ENCODE results near the gene HEATR5A.

HEATR5A gene

DNA sequence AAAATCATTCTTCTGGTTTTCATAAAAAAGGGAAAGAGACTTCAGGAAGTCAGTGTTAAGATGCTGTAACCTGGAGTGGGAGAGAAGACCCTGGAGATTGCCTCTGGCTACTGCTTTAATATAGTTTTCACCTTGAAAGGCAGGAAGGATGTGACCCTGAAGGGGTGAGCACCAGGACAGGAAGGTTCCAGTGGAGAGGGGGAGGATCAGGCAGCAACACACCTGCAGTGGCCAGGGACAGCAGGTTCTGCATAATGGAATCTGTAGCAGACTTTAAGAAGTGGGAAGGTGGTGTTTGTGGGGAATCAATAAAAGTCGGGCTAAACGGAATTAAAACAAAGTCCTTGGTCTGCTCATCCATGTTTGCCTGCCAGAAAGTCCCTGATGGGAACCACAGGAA lies 6.3 kb upstream of the HEATR5A start:
- no peak for DNase-seq (ENCODE audit: low spot score)

- no peak for DNase-seq (ENCODE audit: low spot score)
These were observed 5.6 kb upstream of the HEATR5A start for GRCh38 chr14:31425905-31426304.

DNA sequence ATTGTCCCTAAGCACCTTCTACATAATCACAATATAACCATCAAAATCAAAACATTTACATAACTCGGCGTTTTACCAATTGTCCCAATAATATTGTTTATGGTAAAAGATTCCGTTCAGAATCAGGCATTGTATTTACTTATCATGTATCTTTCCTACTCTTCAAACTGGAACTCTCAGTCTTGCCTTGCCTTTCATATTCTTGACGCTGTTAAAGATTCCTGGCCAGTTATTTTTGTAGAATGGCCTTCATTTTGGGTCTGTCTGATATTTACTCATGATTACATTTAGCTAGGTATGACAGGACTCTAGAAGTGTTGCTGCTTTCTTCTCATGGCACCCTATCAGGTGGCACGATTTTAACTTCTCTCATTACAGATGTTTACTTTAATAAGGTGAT lies 850 bp upstream of the HEATR5A start:
- no peak for DNase-seq (ENCODE audit: low spot score)

DNA sequence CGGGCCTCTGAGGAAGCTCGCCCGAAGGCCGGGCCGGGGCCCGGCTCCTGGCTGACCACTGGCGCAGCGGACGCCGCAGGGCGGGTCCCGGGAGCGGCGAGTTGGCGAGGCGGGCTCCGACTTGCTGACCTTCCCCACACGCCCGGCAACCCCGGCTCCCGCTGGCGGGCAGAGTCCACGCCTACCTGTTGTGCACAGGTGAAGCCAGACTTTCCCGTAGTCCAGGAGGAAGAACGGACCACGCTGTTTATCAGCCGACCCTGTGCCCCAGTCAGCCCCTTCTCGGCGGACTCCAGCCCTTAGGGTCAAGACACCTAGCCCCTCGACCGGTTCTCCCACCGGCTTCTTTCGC lies 407 bp downstream of the HEATR5A start:
- no peak for DNase-seq (ENCODE audit: low spot score)

DNA sequence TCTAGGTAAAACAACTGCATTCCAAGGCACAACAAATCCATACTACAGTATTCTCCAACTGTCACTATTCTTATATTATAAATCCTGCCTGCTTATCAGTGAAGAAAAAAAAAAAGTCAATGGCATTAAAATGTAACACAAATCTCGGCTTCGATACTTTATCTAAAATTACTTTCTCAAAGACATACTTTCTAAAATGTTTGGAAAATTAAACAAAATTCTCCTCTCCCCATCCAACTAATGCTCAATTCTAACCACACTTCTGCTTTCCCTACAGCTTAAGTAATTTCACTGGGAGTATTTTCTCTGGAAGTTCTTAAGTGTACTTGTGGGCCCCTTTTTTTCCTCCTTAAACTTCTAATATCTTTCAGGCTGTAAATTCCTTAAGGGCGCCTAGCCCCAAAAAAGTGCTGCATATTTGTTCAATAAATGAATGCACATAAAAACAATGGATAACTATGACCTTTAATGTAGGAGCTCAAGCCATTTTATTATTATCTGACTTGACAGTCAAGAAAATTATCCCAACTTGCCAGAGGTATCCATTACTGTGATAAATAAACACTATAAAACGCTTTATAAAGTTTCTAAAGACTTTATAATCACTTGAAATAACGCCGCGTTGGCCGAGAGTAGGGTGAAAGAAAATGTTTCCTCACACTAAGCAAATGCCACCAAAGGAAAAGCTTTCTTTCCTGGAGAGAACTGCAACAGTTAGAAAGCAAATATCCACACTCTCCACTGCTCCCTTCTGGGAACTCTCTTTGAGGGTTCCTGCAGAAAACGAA lies 977 bp downstream of the HEATR5A start:
- no peak for DNase-seq (ENCODE audit: low spot score)

GRCh38 chr14:31418440-31418839 lies 1.9 kb downstream of the HEATR5A start:
- no peak for DNase-seq (ENCODE audit: low spot score)

DNA sequence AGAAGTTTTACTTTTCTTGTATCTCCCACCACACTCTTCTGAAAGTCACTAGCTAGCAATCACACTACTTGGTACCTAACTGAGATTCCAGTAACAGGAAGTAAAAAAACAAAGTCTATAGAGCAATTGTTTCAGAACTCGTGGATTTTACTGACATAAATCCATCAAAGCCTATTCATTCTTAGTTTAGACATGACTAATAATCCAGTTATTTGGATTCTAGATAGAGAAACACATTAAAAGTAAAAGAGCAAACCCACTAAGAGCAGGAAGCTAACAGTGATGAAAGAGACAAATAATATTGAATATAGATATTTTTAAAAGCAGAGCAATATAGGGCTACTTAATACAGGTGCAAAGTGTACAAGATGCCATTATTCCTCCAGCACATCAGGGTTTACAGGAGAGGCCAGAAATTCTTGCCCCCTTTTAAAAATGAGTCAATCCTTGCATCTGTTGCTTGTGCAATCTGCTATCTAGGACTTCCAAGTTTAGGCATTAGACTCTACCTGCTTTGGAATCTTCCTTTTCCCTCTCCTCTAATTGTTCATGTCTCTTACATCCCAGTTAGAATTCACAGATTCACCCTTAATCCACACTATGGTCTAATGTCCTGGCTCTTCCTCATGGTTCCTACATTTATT lies 6.0 kb downstream of the HEATR5A start:
- DNase-seq (ENCODE audit: low spot score) = no peak

DNA sequence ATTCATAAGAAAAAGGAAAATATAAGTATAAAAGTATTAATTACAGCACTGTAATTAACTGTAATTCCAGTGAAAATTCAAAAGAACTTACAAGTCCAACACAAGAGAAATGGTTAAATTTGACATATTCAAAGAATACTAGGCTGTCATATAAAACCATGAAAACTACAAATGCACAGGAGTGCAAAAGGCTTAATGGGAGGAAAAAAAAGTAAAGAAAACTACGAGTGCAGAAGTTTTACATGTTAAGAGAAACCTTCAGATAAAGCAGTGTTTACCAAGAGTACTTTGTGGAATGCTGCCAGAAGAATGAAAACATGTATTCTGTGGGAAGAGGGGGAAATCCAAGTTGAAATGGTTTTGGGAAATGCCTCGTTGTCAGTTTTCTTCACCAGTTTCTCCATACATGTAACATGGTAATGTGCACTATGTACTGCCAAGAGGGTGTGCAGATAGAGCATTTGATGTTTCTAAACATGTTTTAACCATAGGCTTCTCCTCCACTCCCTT lies 9.1 kb downstream of the HEATR5A start:
- no peak for DNase-seq (ENCODE audit: low spot score)

DNA sequence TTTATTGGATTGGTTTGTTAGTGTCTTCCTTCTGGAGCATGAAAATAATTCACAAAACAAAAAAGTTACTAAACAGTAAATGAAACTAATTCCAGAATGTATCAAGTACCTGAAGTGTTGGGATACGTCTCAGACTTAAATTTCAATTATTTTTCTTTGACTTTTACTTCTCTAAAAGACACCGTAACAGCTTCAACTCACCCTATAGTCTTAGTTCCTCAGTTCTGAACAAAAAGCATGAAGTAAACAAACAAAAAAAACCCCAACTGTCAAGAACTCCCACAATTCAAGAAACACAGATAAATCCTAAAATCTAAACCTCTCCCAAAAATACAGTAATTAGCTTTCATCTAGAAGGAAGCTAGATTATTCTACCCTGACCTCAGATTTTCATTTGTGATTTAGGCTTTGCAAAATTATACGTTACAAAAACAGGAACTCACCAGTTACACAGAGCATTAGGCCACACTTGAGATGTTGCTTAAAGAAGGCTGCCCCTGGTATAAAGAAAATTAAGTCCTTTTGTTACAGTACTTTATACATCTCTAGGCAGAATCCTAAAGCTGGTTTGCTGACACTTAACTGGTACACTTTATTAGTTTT lies 10.2 kb downstream of the HEATR5A start:
- DNase-seq (ENCODE audit: low spot score) = no peak

DNA sequence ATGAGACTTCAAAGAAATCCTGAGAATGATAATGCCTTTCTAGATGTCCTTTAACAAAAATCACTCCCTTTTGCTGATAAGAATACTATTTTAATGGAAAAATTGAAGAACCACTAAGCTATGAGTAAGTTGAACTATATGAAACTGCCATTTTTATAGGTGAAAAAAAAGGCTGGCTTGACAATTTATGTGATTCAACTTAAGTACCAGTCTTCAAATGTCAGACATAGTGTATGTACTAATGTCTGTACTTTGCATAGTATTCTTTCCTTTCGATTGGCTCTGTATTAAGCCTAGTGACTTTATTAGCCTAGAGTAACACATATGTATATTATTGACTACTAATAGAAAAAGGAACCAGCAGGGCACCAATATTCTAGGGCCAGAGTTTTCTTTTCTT lies 11.9 kb downstream of the HEATR5A start:
- DNase-seq (ENCODE audit: low spot score) = no peak

GRCh38 chr14:31405599-31406232 lies 14.6 kb downstream of the HEATR5A start:
- no peak for DNase-seq (ENCODE audit: low spot score)

DNA sequence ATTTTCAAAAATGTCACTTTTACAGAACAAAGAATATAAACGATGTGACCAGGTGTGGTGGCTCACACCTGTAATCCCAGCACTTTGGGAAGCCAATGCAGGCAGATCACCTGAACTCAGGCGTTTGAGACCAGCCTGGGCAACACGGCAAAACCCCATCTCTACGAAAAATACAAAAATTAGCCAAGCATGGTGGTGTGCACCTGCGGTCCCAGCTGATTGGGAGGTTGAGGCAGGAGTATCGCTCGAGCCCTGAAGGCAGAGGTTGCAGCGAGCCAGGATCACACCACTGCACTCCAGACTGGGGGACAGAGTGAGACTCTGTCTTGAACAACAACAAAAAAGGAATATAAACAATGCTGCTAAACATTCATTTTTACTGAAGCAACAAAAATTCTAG lies 15.2 kb downstream of the HEATR5A start:
- no peak for DNase-seq (ENCODE audit: low spot score)

- no peak for DNase-seq (ENCODE audit: low spot score)
These were observed 16.6 kb downstream of the HEATR5A start for GRCh38 chr14:31403707-31404106.

GRCh38 chr14:31402764-31403439 lies 17.4 kb downstream of the HEATR5A start:
- no peak for DNase-seq (ENCODE audit: low spot score)

- DNase-seq (ENCODE audit: low spot score) = no peak
These were observed 18.9 kb downstream of the HEATR5A start for GRCh38 chr14:31401369-31401932.

DNA sequence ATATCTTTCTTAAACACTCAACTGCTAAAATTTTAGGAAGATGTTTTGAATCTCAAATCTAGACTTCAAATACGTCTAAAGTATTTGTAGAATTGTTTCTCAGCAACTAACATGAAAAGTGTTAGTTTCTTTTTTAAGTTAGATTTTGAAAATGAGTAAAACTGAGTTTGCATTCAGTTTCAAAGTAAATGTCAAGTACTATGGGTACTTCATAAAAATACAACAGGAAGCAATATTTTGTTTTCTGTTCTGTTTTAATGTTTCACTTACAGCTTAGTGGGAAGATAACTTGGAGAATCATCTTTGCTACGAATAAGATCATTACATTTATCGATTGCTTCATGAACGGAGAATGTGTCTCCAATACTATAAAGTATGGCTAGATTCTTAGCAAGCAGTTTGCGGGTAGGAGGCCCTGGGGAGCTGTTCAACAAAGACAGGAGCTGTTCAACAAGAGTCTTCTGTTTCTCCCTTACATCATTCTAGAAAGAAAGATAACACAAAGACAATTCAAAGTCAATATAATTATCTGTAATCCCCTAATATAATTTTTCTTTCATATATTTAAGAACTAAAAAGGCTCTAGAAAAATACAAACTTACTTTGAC lies 20.2 kb downstream of the HEATR5A start:
- no peak for DNase-seq (ENCODE audit: low spot score)

- no peak for DNase-seq (ENCODE audit: low spot score)
These were observed 24.7 kb downstream of the HEATR5A start for GRCh38 chr14:31395572-31396205.

DNA sequence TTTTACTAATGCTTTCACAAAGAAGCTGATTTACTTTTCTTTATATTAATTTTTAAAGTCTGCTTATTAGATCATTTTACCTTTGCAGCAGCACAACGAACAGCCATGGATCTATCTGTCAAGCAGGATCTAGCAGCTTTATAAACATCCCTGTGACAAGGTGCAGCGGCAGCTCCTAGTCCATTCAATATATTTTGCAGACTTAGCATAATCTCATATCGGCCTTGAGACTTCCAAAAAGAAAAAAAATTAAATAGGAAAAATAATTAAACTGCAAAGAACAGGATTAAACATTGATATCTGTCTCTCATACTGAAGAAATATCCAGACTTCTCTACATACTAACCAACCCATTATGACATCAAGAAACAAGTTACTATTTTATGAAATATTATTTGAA lies 25.2 kb downstream of the HEATR5A start:
- no peak for DNase-seq (ENCODE audit: low spot score)

- no peak for DNase-seq (ENCODE audit: low spot score)
These were observed 28.3 kb downstream of the HEATR5A start for GRCh38 chr14:31391977-31392503.

DNA sequence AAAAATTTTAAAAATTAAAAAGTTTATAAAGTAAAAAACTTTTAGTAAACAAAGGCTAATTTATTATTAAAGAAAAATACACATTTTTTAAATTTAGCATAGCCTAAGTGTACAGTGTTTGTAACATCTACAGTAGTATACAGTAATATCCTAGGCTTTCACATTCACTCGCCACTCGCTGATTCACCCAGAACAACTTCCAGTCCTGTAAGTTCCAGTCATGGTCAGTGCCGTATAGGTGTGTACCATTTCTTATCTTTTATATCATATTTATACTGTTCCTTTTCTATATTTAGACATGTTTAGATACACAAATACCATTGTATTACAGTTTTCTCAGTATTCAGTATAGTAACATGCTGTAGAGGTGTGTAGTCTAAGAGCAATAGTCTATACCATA lies 28.9 kb downstream of the HEATR5A start:
- DNase-seq (ENCODE audit: low spot score) = no peak
